DND-41 (cell line): ENCODE results near the gene CEMIP2.

Source experiments
- ATAC-seq: fragments of 200-7000 bp; cut with Tn5 transposase; 3 replicates; pipeline ENCODE4 v1.9.1; 2021; ENCODE audit warnings: low read depth; ENCODE audit not compliant: insufficient read depth
- DNase-seq: peaks from one replicate; pipeline ENCODE4 v3.0.0-alpha.2; 2020
- H2AFZ ChIP-seq: 2 replicates; pipeline ENCODE4 v1.6.0; 2012; ENCODE audit warnings: low read depth, low read length
- H3K27ac ChIP-seq: 2 replicates; pipeline ENCODE4 v1.5.1; 2012; ENCODE audit warnings: low read length, inconsistent platforms
- H3K27me3 ChIP-seq: fragments of 200-600 bp; sonication (generic); 2 replicates; pipeline ENCODE4 v1.6.0; 2012; ENCODE audit warnings: low read length, mild to moderate bottlenecking, inconsistent platforms; ENCODE audit not compliant: insufficient read depth, poor library complexity
- H3K36me3 ChIP-seq: 2 replicates; pipeline ENCODE4 v1.5.1; 2012; ENCODE audit warnings: low read length, inconsistent platforms; ENCODE audit not compliant: insufficient read depth
- H3K4me1 ChIP-seq: 2 replicates; pipeline ENCODE4 v1.5.1; 2012; ENCODE audit warnings: mild to moderate bottlenecking, low read length; ENCODE audit not compliant: insufficient read depth
- H3K4me2 ChIP-seq: 2 replicates; pipeline ENCODE4 v1.6.0; 2012; ENCODE audit warnings: mild to moderate bottlenecking, moderate library complexity, low read length, inconsistent platforms; ENCODE audit not compliant: insufficient read depth
- H3K4me3 ChIP-seq, 2 experiments: fragments of 200-600 bp in 1 of 2; shearing (Covaris generic) in 1 of 2; 2 replicates each; pipeline ENCODE4 v1.5.1; 2012 to 2016; ENCODE audit warnings: inconsistent platforms in 2 of 2, low read length in 2 of 2, mild to moderate bottlenecking in 2 of 2, low read depth in 1 of 2, moderate library complexity in 1 of 2
- H3K79me2 ChIP-seq: 2 replicates; pipeline ENCODE4 v1.6.0; 2012; ENCODE audit warnings: low read length, inconsistent platforms; ENCODE audit not compliant: insufficient read depth
- H3K9ac ChIP-seq: 2 replicates; pipeline ENCODE4 v1.6.0; 2012; ENCODE audit warnings: low read depth, mild to moderate bottlenecking, inconsistent platforms, low read length, moderate library complexity
- H3K9me3 ChIP-seq: 2 replicates; pipeline ENCODE4 v1.5.1; 2012; ENCODE audit warnings: low read length, moderate library complexity, mild to moderate bottlenecking, inconsistent platforms; ENCODE audit not compliant: insufficient read depth, severe bottlenecking
- H4K20me1 ChIP-seq: 2 replicates; pipeline ENCODE4 v1.6.0; 2012; ENCODE audit warnings: low read length; ENCODE audit not compliant: insufficient read depth
- CTCF ChIP-seq: IDR thresholded peaks from 2 replicates; pipeline ENCODE4 v1.5.1; 2012; ENCODE audit warnings: borderline replicate concordance, low read length, moderate library complexity, mild to moderate bottlenecking; ENCODE audit not compliant: poor library complexity, severe bottlenecking; ENCODE audit errors: extremely low read depth
- EZH2 ChIP-seq: IDR thresholded peaks from 3 replicates; pipeline ENCODE4 v1.6.1; 2012; ENCODE audit warnings: borderline replicate concordance, low read depth, mild to moderate bottlenecking, moderate library complexity, low read length, inconsistent platforms; ENCODE audit not compliant: severe bottlenecking

CEMIP2 gene

GRCh38 chr9:71637375-71637774, 130.9 kb downstream of the CEMIP2 start:
- no peak for ATAC-seq
- Histone ChIP-seq H3K4me1 (no peaks in the 10 kb centered on the region), H3K36me3 (no peaks in the 10 kb centered on the region), H3K9ac (no peak overlapping the region), H3K27me3 (no peaks in the 10 kb centered on the region), H3K4me2 (no peak overlapping the region), H3K9me3 (no peaks in the 10 kb centered on the region), H3K79me2 (no peaks in the 10 kb centered on the region), H3K4me3 (no peak overlapping the region), H2AFZ (no peak overlapping the region), H3K27ac (no peak overlapping the region), H4K20me1 (no peaks in the 10 kb centered on the region)
- TF ChIP-seq EZH2 (no peak), CTCF (no peak)
- DNase-seq, result no peak

GRCh38 chr9:71636143-71636839, 132.0 kb downstream of the CEMIP2 start:
- Histone ChIP-seq H4K20me1 (no peaks in the 10 kb centered on the region), H3K9me3 (no peaks in the 10 kb centered on the region), H3K4me2 (no peak overlapping the region), H3K27ac (no peak overlapping the region), H3K27me3 (no peaks in the 10 kb centered on the region), H3K36me3 (no peaks in the 10 kb centered on the region), H3K4me3 (no peak overlapping the region), H3K79me2 (no peaks in the 10 kb centered on the region), H3K4me1 (no peaks in the 10 kb centered on the region), H2AFZ (no peak overlapping the region), H3K9ac (no peak overlapping the region)
- TF ChIP-seq EZH2 (no peak), CTCF (no peak)
- no peak for ATAC-seq
- no peak for DNase-seq

- Histone ChIP-seq H3K27ac (no peak overlapping the region), H3K4me2 (no peak overlapping the region), H3K27me3 (no peaks in the 10 kb centered on the region), H3K9me3 (no peaks in the 10 kb centered on the region), H4K20me1 (no peaks in the 10 kb centered on the region), H2AFZ (no peak overlapping the region), H3K4me3 (no peak overlapping the region), H3K4me1 (no peaks in the 10 kb centered on the region), H3K9ac (no peak overlapping the region), H3K79me2 (no peaks in the 10 kb centered on the region), H3K36me3 (no peaks in the 10 kb centered on the region)
- no peak for DNase-seq
- no peak for ATAC-seq
- no peak for TF ChIP-seq CTCF
- TF ChIP-seq EZH2, result no peak
Observed at GRCh38 chr9:71634752-71635151, 133.6 kb downstream of the CEMIP2 start.
